Measurements from ENCODE around the gene ZFYVE1. TPM values are rescaled to one million over a fixed set of nuclear protein-coding genes. Genes with fewer than 3 reads are reported as not detected.

Gene ZFYVE1
- total RNA-seq, 1 donor from 2014 or later, result 14.3 TPM

- Histone ChIP-seq H3K79me2 (ENCODE audit: low read depth) (no peaks in the 10 kb centered on the region), H3K4me3 (no peak overlapping the region), H3K9ac (no peak overlapping the region), H3F3A (ENCODE audit: low read depth) (no peaks in the 10 kb centered on the region), H3K9me3 (ENCODE audit: low read depth) (no peaks in the 10 kb centered on the region), H3K4me1 (no peaks in the 10 kb centered on the region), H3K27me3 (peaks cover 21% of the 10 kb centered on the region), H2AFZ (replicated peaks) (no peak overlapping the region), H4K20me1 (ENCODE audit: low read depth) (no peaks in the 10 kb centered on the region), H3K27ac (no peak overlapping the region), H3K36me3 (no peaks in the 10 kb centered on the region), H3K4me2 (no peak overlapping the region)
- peaks cover 10% of the 10 kb centered on the region for H3K4me1 Mint-ChIP-seq
- peaks cover 4% of the 10 kb centered on the region for H3K27me3 Mint-ChIP-seq (ENCODE audit: insufficient read depth, low read depth)
- H3K36me3 Mint-ChIP-seq, result no peaks in the 10 kb centered on the region
- H3K9me3 Mint-ChIP-seq, result no peaks in the 10 kb centered on the region
- H3K27ac Mint-ChIP-seq, result no peak overlapping the region
- no peak for TF ChIP-seq EZH2 (IDR thresholded peaks at IDR 0.05)
- no peak for TF ChIP-seq CTCF (IDR thresholded peaks at IDR 0.05)
- no peak for TF ChIP-seq EZH2phosphoT487 (IDR thresholded peaks at IDR 0.05)
- DNase-seq (ENCODE audit: low spot score), result no peak
- no peak overlapping the region for H3K4me3 Mint-ChIP-seq
Measured at GRCh38 chr14:72929316-72930080, 97.4 kb downstream of the ZFYVE1 start.

GRCh38 chr14:72928872-72929271, 98.0 kb downstream of the ZFYVE1 start:
- H3K4me3 ChIP-seq, result no peak overlapping the region
- DNase-seq (ENCODE audit: low spot score), result no peak
- no peak overlapping the region for H3K4me2 ChIP-seq
- no peak overlapping the region for H3K27ac Mint-ChIP-seq
- no peak for TF ChIP-seq EZH2 (IDR thresholded peaks at IDR 0.05)
- no peak for TF ChIP-seq EZH2phosphoT487 (IDR thresholded peaks at IDR 0.05)
- no peak for TF ChIP-seq CTCF (IDR thresholded peaks at IDR 0.05)
- no peaks in the 10 kb centered on the region for H3K4me1 ChIP-seq
- H3K4me3 Mint-ChIP-seq, result no peak overlapping the region
- no peaks in the 10 kb centered on the region for H3K79me2 ChIP-seq (ENCODE audit: low read depth)
- H3K36me3 Mint-ChIP-seq, result no peaks in the 10 kb centered on the region
- H3K9me3 ChIP-seq (ENCODE audit: low read depth), result no peaks in the 10 kb centered on the region
- peaks cover 4% of the 10 kb centered on the region for H3K27me3 Mint-ChIP-seq (ENCODE audit: insufficient read depth, low read depth)
- no peaks in the 10 kb centered on the region for H3K9me3 Mint-ChIP-seq
- H3K4me1 Mint-ChIP-seq, result peaks cover 10% of the 10 kb centered on the region
- H2AFZ ChIP-seq (replicated peaks), result no peak overlapping the region
- no peaks in the 10 kb centered on the region for H3F3A ChIP-seq (ENCODE audit: low read depth)
- no peak overlapping the region for H3K9ac ChIP-seq
- H3K27me3 ChIP-seq, result peaks cover 25% of the 10 kb centered on the region
- H4K20me1 ChIP-seq (ENCODE audit: low read depth), result no peaks in the 10 kb centered on the region
- H3K36me3 ChIP-seq, result no peaks in the 10 kb centered on the region
- H3K27ac ChIP-seq, result no peak overlapping the region

- Histone ChIP-seq H3K4me3 (peak within 1 kb of the TSS; percentile 59), H3K9ac (no peak within 1 kb of the TSS), H2AFZ (replicated peaks) (peak within 1 kb of the TSS; percentile 94), H3K79me2 (ENCODE audit: low read depth) (no peaks in the 10 kb centered on the region), H3K27me3 (peaks cover 25% of the 10 kb centered on the region), H4K20me1 (ENCODE audit: low read depth) (no peaks in the 10 kb centered on the region), H3K9me3 (ENCODE audit: low read depth) (no peaks in the 10 kb centered on the region), H3F3A (ENCODE audit: low read depth) (no peaks in the 10 kb centered on the region), H3K27ac (no peak within 1 kb of the TSS), H3K4me1 (no peaks in the 10 kb centered on the region), H3K4me2 (peak within 1 kb of the TSS; percentile 91), H3K36me3 (no peaks in the 10 kb centered on the region)
- TF ChIP-seq CTCF (IDR thresholded peaks at IDR 0.05) (no peak), EZH2 (IDR thresholded peaks at IDR 0.05) (no peak), EZH2phosphoT487 (IDR thresholded peaks at IDR 0.05) (no peak)
- Mint-ChIP-seq H3K36me3 (no peaks in the 10 kb centered on the region), H3K9me3 (no peaks in the 10 kb centered on the region), H3K27ac (no peak within 1 kb of the TSS), H3K4me1 (peaks cover 10% of the 10 kb centered on the region), H3K4me3 (peak within 1 kb of the TSS; percentile 93), H3K27me3 (ENCODE audit: insufficient read depth, low read depth) (peaks cover 4% of the 10 kb centered on the region)
- peak; percentile 98 for DNase-seq (ENCODE audit: low spot score)
Measured at GRCh38 chr14:72926292-72927028, 100.4 kb downstream of the ZFYVE1 start, which contains the start of gene DCAF4. Gene DCAF4, plus strand, starts transcription at chr14:72926464. Its CDS starts 11,515 bp downstream, at chr14:72937979.
